IPS-NIHi11 (cell line): ENCODE measurements around the gene STAT3.
"Not testable (repeated sequence)": the region's sequence is repeated elsewhere in the genome, so short reads cannot be mapped to it uniquely, and the experiment has no call there.

Experiments used
- DNase-seq: peaks from one replicate; pipeline ENCODE4 v3.0.0; 2012; ENCODE audit warnings: mixed read lengths, low spot score

STAT3 gene

GRCh38 chr17:42346481-42346880 is 41.8 kb downstream of the STAT3 start:
- DNase-seq, result no peak

GRCh38 chr17:42345396-42346073 is 42.7 kb downstream of the STAT3 start:
- DNase-seq, result no peak

DNA sequence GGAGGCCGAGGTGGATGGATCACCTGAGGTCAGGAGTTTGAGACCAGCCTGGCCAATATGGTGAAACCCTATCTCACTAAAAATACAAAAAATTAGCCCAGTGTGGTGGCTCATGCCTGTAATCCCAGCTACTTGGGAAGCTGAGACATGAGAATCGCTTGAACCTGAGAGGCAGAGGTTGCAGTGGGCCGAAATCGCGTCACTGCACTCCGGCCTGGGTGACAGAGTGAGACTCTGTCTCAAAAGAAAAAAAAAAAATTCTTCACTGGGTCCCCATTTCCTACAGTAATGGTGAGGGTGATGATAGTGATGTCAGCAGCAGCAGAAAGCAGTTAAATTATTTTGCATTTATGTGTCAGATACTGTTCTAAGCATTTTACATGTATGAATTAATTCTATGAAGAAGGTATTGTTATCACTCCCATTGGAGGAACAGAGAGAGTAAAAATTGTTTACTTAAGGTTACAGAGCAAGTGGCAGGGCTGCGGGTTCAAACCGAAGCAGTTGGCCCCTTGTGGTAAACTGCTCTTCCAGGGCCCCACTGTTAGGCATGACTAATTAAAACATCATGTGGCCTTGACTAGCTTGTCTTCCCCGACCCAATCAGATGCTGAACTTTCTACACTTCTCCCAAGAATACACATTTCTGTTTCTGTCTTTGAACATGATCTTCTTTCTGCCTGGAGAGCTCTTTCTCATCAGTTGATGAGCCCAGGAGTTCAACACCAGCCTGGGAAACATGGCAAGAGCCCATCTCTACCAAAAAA is 45.8 kb downstream of the STAT3 start:
- no peak for DNase-seq

GRCh38 chr17:42341568-42341967 is 46.7 kb downstream of the STAT3 start:
- no peak for DNase-seq

DNA sequence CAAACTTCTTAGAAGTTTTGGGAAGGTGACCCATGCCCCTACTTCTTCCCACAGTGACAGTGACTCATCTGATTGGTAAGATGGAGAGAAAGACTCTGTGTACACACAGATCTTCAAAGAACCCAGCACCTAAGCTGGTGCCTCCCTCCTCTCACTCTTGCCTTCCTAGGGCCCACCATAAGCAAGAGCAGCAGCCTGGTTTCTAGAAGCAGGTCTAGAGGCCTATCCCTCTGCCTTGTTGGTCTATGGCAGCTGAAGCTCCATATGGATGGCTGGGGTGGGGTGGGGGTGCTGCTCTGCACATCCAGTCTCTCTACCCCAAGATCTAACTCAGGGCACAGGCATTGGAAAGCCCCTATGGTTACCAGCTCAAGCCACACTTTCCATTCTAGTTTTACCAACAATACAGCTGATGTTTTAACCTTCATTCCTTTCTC is 47.5 kb downstream of the STAT3 start:
- DNase-seq, result no peak

DNA sequence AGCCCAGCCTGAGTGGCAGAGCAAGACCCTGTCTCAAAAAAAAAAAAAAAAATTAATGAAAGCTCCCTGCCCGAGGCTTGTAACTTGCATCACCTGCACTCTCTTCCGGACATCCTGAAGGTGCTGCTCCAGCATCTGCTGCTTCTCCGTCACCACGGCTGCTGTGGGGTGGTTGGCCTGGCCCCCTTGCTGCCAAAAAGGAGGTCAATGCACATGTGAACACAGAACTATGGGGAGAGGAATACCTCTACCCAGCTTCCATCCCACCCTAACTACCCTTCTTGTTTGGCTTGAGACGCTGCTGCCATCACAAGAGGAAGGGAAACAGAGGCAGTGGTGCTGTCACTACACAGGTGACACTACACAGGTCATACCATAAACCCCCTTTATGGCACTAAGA is 49.0 kb downstream of the STAT3 start:
- no peak for DNase-seq

DNA sequence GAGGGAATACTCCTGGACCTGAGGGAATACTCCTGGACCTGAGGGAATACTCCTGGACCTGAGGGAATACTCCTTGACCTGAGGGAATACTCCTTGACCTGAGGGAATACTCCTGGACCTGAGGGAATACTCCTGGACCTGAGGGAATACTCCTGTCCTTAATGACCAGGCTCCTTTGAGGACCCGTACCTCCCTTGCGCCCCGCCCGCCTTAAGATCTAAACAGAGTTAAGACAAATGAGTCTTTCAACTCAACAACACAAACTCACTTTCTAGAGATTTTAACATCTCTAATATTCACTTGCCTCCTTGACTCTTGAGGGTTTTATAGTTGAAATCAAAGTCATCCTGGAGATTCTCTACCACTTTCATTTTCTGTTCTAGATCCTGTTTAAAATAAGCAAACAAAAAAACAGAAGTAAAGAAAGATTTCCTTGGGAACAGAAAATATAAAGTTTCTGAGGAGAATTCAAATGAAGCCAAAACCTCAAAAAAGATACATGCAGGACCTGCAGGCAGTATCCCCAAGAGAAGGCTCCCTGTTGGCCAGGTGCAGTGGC is 49.7 kb downstream of the STAT3 start:
- DNase-seq, result no peak

GRCh38 chr17:42337442-42337841 is 50.8 kb downstream of the STAT3 start:
- DNase-seq, result no peak

GRCh38 chr17:42334677-42335076 is 53.6 kb downstream of the STAT3 start:
- no peak for DNase-seq

- DNase-seq, result no peak
Observed at GRCh38 chr17:42333053-42333452, 55.2 kb downstream of the STAT3 start.

- peak; percentile 78 for DNase-seq
Observed at GRCh38 chr17:42329025-42329976, 58.9 kb downstream of the STAT3 start.

DNA sequence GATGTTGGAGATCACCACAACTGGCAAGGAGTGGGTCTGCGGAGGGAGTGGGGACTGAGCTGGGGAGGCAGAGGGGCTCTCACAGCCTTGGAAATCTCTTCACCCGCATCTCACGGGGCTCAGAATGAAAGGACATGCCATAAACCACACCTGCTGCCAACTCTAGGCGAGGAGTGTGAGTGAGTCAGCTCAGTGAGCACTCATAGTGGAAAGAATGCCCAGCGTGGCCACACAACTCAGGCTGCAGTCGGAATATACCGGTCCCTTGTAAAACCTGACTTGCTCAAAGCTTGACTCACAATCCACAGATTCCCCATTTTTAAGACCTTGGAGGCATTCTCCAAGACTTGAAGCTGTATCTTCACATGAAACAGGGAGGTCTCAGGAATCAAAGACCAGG is 63.2 kb downstream of the STAT3 start:
- DNase-seq, result no peak

DNA sequence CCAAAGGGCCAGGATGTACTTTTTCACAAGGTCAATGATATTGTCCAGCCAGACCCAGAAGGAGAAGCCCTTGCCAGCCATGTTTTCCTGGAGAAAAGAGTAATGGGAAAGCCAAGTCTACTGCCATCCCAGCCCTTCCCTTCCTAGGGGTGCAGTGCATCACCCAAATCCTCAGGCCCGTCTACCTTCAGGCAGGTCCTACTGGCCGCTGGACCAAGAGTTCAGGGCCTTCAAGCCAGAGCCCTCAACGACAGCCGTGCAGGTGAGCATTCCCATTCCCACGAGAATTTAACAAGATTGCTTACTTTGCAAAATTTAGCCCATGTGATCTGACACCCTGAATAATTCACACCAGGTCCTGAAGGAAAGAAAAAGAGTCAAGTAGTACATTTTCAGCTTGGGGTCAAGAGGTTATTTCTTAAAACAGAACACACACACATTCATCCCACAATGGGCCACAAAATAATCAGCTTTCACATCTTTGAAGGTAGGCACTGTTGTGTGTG is 64.9 kb downstream of the STAT3 start:
- no peak for DNase-seq

- peak; percentile 94 for DNase-seq
Observed at GRCh38 chr17:42322382-42323267, 65.6 kb downstream of the STAT3 start.

DNA sequence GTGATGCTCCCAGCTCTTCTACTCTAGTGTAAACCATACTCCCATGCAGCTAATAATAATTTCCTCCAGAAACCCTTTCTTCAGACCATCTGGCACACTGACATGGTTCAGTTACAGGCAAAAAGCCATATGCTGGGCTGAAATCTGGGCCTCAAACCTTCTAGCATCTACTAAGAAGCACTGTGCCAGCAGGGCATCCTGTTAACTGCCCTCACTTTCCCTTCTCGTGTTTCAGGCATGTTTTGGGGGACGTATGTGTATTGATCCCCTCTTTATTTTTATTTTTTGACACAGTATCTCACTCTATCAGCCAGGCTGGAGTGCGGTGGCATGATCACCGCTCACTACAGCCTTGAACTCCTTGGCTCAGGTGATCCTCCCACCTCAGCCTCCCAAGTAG is 66.7 kb downstream of the STAT3 start:
- no peak for DNase-seq

- not testable (repeated sequence) for DNase-seq
Observed at GRCh38 chr17:42317967-42318366, 70.3 kb downstream of the STAT3 start.

DNA sequence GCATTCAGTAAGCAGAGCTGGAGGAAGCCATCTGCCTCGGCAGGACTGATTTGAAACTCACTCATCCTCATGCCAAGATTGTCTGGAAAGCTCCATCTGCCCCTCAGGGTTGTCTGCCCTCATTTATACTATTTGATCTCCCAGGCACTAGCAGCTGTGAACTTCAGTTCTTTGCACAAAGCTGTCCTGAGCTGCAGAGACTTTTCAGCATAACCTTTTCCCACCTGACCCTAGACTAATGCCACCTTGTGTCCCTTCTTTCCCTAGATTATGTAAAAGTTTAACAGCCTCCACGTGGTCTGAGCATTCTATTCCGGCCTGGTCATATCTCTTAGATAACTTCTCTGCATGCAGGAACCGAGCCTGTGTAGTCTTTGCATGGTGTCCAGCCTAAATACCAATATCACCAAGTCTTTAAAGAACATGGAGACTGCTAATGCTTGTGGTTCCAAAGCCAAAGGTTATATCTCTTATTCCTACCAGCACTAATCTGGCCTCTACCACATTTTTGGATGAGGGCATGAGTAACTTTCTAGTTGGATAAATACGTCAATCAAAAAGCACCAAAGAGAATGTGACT is 70.9 kb downstream of the STAT3 start:
- no peak for DNase-seq

- DNase-seq, result no peak
Observed at GRCh38 chr17:42316755-42317154, 71.5 kb downstream of the STAT3 start.

GRCh38 chr17:42315402-42316156 is 72.7 kb downstream of the STAT3 start:
- DNase-seq, result no peak
